NCI-H146 treated with DMSO at 0.1 percent for 48 hours (cell line): ENCODE results near the gene SOBP.
"Not testable (repeated sequence)": the region's sequence is repeated elsewhere in the genome, so short reads cannot be mapped to it uniquely, and the experiment has no call there.

ENCODE experiments used
- DNase-seq: peaks from one replicate; lab custom pipeline; 2025; ENCODE audit not compliant: unreplicated experiment; lab: John Stamatoyannopoulos, UW

SOBP gene

GRCh38 chr6:107547451-107547840, 57.5 kb downstream of the SOBP start:
- DNase-seq, result peak; percentile 76

- DNase-seq, result no peak
Observed at GRCh38 chr6:107550241-107550840, 60.4 kb downstream of the SOBP start.

GRCh38 chr6:107550906-107551305, 61.0 kb downstream of the SOBP start:
- no peak for DNase-seq

GRCh38 chr6:107553121-107553520, 63.2 kb downstream of the SOBP start:
- not testable (repeated sequence) for DNase-seq

- no peak for DNase-seq
Observed at GRCh38 chr6:107554326-107554725, 64.4 kb downstream of the SOBP start.

GRCh38 chr6:107554918-107555317, 65.0 kb downstream of the SOBP start:
- peak; percentile 29 for DNase-seq

- peak; percentile 98 for DNase-seq
Observed at GRCh38 chr6:107555449-107555848, 65.5 kb downstream of the SOBP start.

- DNase-seq, result no peak
Observed at GRCh38 chr6:107556082-107556481, 66.2 kb downstream of the SOBP start.

GRCh38 chr6:107557698-107558097, 67.8 kb downstream of the SOBP start:
- DNase-seq, result no peak

- DNase-seq, result no peak
Observed at GRCh38 chr6:107560657-107561056, 70.7 kb downstream of the SOBP start.

- no peak for DNase-seq
Observed at GRCh38 chr6:107561306-107561705, 71.4 kb downstream of the SOBP start.

- no peak for DNase-seq
Observed at GRCh38 chr6:107563694-107564588, 74.0 kb downstream of the SOBP start.

GRCh38 chr6:107564589-107564951, 74.7 kb downstream of the SOBP start:
- DNase-seq, result no peak

GRCh38 chr6:107565165-107565723, 75.3 kb downstream of the SOBP start:
- no peak for DNase-seq

GRCh38 chr6:107567643-107568042, 77.7 kb downstream of the SOBP start:
- no peak for DNase-seq

- DNase-seq, result no peak
Observed at GRCh38 chr6:107569473-107569872, 79.6 kb downstream of the SOBP start.

GRCh38 chr6:107571354-107571753, 81.4 kb downstream of the SOBP start:
- peak; percentile 73 for DNase-seq

- DNase-seq, result no peak
Observed at GRCh38 chr6:107572886-107573285, 83.0 kb downstream of the SOBP start.

GRCh38 chr6:107574856-107575255, 84.9 kb downstream of the SOBP start:
- no peak for DNase-seq

GRCh38 chr6:107576852-107577251, 86.9 kb downstream of the SOBP start:
- DNase-seq, result no peak

GRCh38 chr6:107578642-107579341, 88.9 kb downstream of the SOBP start:
- no peak for DNase-seq
